22Rv1 (cell line): ENCODE data around the gene LRRC25.

Experiments
- H3K27ac ChIP-seq: fragments of 450-650 bp; 2 replicates; pipeline ENCODE4 v1.5.1; 2017
- ZFX ChIP-seq: fragments of 450-650 bp; IDR thresholded peaks from 2 replicates; pipeline ENCODE4 v1.6.1; 2017; ENCODE audit warnings: antibody characterized with exemption, borderline replicate concordance
- TF ChIP-seq, protein P1 (sequence below): fragments of 450-650 bp; IDR thresholded peaks from 2 replicates; pipeline ENCODE4 v1.5.1; 2017; ENCODE audit warnings: mild to moderate bottlenecking

The LRRC25 gene

DNA sequence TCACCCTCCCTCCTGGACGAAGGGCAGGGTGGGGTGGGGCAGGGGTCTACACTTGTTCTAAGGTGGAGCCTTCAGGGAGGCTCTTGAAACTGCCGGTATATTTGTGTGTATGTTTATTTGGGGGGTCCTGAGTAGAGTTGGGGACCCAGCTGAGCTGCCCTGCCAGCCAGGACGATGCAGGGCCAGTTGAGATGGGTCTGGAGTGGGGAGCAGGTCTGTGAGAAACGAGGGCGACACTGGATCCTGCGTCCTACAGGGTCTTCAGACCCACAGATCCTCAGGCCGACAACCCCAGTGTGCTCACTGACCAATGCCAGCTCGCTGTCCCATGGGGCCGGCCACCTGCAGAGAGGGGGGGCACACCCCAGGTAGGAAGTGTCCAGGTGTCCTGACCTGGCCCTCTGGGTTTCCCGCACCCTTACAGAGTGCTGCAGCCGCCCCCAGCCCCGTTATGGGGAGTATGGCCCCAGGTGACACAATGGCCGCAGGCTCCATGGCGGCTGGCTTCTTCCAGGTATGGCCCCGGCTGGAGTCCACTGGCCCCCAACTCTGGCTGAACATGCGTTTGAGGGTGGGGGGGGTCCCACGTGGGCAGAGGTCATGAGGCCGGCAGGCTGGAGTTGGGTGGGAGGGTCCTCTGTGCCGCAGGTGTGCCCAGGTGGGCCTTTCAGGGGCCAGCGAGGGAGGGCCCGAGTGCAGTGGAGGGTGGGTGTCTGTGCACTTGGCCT lies 33.2 kb upstream of the LRRC25 start:
- TF ChIP-seq ZFX = no peak
- TF ChIP-seq, protein P1, sequence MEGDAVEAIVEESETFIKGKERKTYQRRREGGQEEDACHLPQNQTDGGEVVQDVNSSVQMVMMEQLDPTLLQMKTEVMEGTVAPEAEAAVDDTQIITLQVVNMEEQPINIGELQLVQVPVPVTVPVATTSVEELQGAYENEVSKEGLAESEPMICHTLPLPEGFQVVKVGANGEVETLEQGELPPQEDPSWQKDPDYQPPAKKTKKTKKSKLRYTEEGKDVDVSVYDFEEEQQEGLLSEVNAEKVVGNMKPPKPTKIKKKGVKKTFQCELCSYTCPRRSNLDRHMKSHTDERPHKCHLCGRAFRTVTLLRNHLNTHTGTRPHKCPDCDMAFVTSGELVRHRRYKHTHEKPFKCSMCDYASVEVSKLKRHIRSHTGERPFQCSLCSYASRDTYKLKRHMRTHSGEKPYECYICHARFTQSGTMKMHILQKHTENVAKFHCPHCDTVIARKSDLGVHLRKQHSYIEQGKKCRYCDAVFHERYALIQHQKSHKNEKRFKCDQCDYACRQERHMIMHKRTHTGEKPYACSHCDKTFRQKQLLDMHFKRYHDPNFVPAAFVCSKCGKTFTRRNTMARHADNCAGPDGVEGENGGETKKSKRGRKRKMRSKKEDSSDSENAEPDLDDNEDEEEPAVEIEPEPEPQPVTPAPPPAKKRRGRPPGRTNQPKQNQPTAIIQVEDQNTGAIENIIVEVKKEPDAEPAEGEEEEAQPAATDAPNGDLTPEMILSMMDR = no peak
- no peak overlapping the region for H3K27ac ChIP-seq

DNA sequence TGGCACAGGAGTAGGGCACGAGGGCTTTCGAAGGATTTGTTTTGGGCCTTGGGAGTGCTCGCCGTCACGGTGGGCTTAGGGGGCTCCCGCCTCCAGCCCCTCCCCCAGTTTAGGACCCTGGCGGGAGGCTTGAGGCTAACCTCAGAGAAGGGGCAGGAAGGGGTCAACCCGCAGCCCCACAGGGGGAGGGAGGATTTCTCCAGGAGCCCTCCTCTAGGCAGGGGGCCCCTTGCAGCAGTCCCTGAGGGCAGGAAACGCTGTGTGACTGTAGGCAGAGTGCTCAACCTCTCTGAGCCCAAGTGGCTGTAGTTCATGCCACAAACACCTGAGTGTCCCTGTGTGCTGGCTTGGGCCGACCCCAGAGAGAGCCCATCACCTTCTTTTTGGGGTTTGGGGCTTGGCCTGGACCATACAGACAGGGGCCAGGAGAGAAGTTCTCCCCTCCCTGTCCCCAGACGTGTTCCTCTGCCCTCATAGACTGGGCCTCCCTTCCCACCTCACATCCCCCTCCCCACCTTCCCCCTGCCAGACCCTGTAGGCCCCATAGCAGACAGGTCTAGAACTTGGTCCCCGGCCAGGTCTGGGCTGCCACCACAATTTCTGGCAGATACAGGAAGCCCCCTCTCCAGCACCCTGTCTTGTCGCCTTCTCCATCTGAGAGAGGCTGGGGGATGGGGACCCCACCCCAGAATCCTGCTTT lies 32.4 kb upstream of the LRRC25 start:
- no peak overlapping the region for H3K27ac ChIP-seq
- TF ChIP-seq, protein P1 = no peak
- no peak for TF ChIP-seq ZFX

DNA sequence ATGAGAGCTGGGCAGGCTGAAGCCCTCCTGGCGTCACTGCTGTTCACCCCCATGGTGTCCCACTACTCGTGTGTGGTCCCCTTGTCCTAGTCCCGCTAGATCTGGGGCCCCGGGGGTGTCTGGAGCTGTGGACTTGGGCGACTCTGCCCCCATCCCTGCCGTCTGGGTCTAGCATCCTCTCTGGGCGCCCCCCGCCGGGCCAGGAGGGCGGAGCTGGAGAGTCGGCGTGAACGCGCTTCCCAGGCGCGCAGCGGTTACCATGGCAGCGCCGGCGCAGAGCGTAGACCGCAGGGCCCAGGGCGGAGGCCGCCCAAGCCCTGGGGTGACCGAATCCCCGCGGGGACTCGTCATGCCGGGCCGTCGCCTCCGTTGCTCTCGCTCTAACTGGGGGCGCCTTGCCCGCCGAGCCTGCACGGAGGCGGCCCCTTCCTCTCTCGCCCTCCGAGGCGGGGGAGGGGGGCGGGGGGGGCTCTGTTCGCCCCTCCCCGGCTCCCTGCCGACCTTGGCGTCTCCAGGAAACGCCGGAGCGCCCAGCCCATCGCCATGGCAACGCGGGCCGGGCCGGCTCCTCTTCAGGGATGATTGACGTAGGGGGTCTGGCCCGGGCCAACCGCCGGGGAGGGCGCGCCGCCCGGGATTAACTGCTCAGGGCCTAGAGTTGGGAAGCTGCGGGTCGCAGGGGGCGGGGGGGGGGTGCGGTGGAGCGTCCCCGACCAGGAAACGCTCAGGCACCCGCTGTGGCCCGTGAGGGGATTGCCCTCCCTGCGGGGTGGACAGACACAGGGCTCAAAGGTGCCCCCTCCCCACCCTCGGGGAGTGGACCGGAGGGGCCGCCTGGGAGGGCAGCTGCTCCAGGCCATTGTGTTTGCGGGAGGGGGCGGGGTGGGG lies 31.6 kb upstream of the LRRC25 start:
- TF ChIP-seq, protein P1 = no peak
- no peak for TF ChIP-seq ZFX
- H3K27ac ChIP-seq = no peak overlapping the region

DNA sequence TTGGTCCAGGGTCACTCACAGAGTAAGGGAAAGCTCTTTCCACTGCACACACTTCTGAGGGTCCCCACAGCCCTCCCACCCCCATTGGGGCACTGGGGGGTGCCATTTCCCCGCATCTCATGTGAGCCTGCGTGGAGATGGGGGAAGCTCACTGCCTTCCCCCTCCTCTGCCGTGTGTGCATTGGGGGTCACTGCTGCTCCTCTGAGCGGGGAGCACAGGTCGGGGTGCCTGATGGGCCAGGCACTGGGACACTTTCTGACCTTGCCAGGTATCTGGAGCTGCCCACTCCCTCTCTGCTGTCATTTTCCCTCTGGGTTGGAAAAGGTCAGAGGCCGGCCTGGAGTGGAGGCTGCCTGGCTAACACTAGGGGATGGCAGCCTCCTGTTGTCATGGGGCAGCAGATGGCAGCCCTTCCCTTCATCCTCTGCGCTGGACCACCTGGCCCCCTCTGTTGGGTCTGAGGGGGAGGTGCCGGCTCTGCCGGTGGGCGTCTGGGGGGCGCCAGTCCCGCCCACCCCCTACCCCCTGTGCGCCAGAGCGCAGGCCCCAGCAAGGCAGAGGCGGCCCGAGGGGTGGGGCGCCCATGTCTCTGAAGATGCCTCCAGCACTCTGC lies 30.9 kb upstream of the LRRC25 start:
- H3K27ac ChIP-seq = no peak overlapping the region
- TF ChIP-seq, protein P1 = no peak
- TF ChIP-seq ZFX = no peak

DNA sequence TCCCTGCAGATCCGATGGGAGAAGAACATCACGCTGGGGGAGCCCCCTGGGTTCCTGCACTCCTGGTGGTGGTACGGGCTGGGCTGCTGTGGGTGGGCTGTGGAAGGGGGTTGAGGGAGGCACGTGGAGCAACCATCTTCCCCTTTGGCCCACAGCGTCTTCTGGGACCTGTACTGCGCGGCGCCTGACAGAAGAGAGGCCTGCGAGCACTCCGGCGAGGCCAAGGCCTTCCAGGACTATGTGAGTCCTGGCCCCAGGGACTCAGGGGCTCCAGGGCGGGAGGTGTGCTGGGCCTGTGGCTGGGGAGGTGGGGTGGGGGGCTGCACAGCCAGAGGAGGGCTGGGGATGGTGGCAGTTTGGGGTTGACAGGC lies 30.3 kb upstream of the LRRC25 start:
- no peak overlapping the region for H3K27ac ChIP-seq

DNA sequence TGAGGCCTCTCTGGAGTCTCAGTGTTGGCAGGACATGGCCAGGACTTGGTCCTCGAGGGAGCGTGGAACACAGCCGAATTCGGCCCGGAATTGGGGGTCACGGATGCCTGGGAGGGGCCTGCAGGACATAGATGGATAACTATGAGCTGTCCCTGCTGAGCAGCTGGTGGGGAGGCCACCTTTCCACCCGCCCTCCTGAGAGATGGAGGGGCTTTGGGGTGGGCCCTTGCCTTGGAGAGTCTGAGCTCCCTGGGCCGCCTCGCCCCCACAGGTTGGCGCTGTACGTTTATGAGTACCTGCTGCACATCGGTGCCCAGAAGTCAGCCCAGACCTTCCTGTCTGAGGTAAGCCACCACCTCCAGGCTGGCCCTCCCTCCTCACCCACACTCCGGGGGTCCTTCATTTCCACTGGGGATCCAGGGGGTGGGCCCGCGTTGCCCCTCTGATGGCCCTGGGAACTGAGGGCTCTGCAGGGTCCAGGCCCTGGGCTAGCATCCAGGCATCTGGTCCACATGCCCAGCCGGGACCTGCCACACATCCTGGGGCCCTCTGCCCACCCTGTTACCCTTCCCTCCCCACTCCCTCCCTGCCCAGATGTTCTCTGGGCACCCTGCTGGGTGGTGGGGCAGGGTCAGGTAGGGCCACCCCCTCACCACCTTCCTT lies 29.8 kb upstream of the LRRC25 start:
- no peak overlapping the region for H3K27ac ChIP-seq
- TF ChIP-seq ZFX = no peak
- TF ChIP-seq, protein P1 = no peak

More for the DNA sequence above, 30.3 kb upstream of the LRRC25 start:
- TF ChIP-seq ZFX = no peak
- TF ChIP-seq, protein P1 = no peak
